ENCODE data around the gene GFOD1. TPM values are rescaled to one million over a fixed set of nuclear protein-coding genes. Genes with fewer than 3 reads are reported as not detected.

The GFOD1 gene
- total and polyA plus RNA-seq, 11 donors = 16.2 to 65.8 (median 41.5) TPM

GRCh38 chr6:13524801-13525508, 37.6 kb upstream of the GFOD1 start:
- ATAC-seq (no peak), DNase-seq (no peak)
- Histone ChIP-seq H3K27me3 (no peaks in the 10 kb centered on the region), H3K4me3 (no peak overlapping the region), H3K27ac (peak overlapping the region in 1 of 12 donors; percentile 68), H3K9me3 (peaks cover 0 to 3% (median 0%) of the 10 kb centered on the region in 12 donors), H3K4me1 (peaks cover 3 to 57% (median 34%) of the 10 kb centered on the region in 12 donors), H3K36me3 (no peaks in the 10 kb centered on the region)
- intact Hi-C loops (cut with DNase I) = loop anchor here in 4 of 10 donors (5.0 kb wide), 2 partner anchors 38 to 108 kb away; partner anchors contain the start of gene GFOD1 (in 3 of the 4)
- no peak for TF ChIP-seq POLR2A (IDR thresholded peaks at IDR 0.05)
- TF ChIP-seq, protein P1, sequence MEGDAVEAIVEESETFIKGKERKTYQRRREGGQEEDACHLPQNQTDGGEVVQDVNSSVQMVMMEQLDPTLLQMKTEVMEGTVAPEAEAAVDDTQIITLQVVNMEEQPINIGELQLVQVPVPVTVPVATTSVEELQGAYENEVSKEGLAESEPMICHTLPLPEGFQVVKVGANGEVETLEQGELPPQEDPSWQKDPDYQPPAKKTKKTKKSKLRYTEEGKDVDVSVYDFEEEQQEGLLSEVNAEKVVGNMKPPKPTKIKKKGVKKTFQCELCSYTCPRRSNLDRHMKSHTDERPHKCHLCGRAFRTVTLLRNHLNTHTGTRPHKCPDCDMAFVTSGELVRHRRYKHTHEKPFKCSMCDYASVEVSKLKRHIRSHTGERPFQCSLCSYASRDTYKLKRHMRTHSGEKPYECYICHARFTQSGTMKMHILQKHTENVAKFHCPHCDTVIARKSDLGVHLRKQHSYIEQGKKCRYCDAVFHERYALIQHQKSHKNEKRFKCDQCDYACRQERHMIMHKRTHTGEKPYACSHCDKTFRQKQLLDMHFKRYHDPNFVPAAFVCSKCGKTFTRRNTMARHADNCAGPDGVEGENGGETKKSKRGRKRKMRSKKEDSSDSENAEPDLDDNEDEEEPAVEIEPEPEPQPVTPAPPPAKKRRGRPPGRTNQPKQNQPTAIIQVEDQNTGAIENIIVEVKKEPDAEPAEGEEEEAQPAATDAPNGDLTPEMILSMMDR (IDR thresholded peaks at IDR 0.05) = no peak
- 93 to 97% (median 94%) methylated on average over 12 of the region's 12 CpGs for WGBS, 4 donors

GRCh38 chr6:13523826-13524622, 36.6 kb upstream of the GFOD1 start:
- no peaks in the 10 kb centered on the region for H3K27me3 ChIP-seq
- DNase-seq (no peak), ATAC-seq (peak in 3 of 4 donors; percentile 14 to 41 (median 21))
- H3K4me1 ChIP-seq = peaks cover 3 to 54% (median 32%) of the 10 kb centered on the region in 12 donors
- TF ChIP-seq, protein P1 (IDR thresholded peaks at IDR 0.05) = no peak
- TF ChIP-seq POLR2A (IDR thresholded peaks at IDR 0.05) = no peak
- intact Hi-C loops (cut with DNase I) = no loop called here
- no peaks in the 10 kb centered on the region for H3K36me3 ChIP-seq
- H3K9me3 ChIP-seq = peaks cover 0 to 5% (median 0%) of the 10 kb centered on the region in 12 donors
- WGBS, 4 donors = 75 to 82% (median 77%) methylated on average over 11 of the region's 11 CpGs
- no peak overlapping the region for H3K4me3 ChIP-seq
- H3K27ac ChIP-seq = peak overlapping the region in 8 of 12 donors; percentile 12 to 72 (median 50)

GRCh38 chr6:13522656-13523055, 35.3 kb upstream of the GFOD1 start:
- no peaks in the 10 kb centered on the region for H3K36me3 ChIP-seq
- TF ChIP-seq, protein P1 (IDR thresholded peaks at IDR 0.05) = no peak
- TF ChIP-seq POLR2A (IDR thresholded peaks at IDR 0.05) = no peak
- H3K4me3 ChIP-seq = no peak overlapping the region
- ATAC-seq (peak in 1 of 4 donors; percentile 57), DNase-seq (no peak)
- no peaks in the 10 kb centered on the region for H3K27me3 ChIP-seq
- WGBS, 4 donors = 41 to 68% (median 57%) methylated on average over 4 of the region's 4 CpGs
- peaks cover 0 to 5% (median 0%) of the 10 kb centered on the region in 12 donors for H3K9me3 ChIP-seq
- intact Hi-C loops (cut with DNase I) = no loop called here
- peaks cover 3 to 40% (median 23%) of the 10 kb centered on the region in 12 donors for H3K4me1 ChIP-seq
- H3K27ac ChIP-seq = peak overlapping the region in 3 of 12 donors; percentile 10 to 68 (median 48)

DNA sequence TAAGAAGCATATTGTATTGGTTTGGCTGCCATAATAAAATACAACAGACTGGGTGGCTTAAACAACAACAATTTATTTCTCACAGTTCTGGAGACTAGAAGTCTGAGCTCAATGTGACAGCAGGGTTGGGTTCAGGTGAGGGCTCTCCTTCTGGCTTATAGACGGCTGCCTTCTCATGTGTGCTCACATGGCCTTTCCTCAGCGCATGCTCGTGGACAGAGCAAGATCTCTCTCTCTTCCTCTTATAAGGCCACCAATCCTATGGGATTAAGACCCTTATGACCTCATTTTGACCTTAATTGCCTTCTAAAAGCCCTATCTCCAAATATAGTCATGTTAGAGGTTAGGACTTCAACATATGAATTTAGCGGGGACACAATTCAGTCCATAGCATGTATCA, 32.4 kb upstream of the GFOD1 start:
- Histone ChIP-seq H3K27me3 (no peaks in the 10 kb centered on the region), H3K4me1 (peaks cover 0 to 21% (median 2%) of the 10 kb centered on the region in 12 donors), H3K4me3 (no peak overlapping the region), H3K9me3 (peaks cover 0 to 5% (median 0%) of the 10 kb centered on the region in 12 donors), H3K27ac (no peak overlapping the region), H3K36me3 (no peaks in the 10 kb centered on the region)
- TF ChIP-seq, protein P1 (IDR thresholded peaks at IDR 0.05) = no peak
- TF ChIP-seq POLR2A (IDR thresholded peaks at IDR 0.05) = no peak
- intact Hi-C loops (cut with DNase I) = no loop called here
- no peak for DNase-seq
- ATAC-seq = no peak
- 89 to 98% (median 92%) methylated on average over 4 of the region's 4 CpGs for WGBS, 4 donors

Data from heart left ventricle (tissue), 16 donors.